Measurements from ENCODE around the gene EIF2AK3.

The EIF2AK3 gene

GRCh38 chr2:88669482-88670214 is 42.4 kb upstream of the EIF2AK3 start:
- H3K9me3 ChIP-seq (ENCODE audit: low read length): no peaks in the 10 kb centered on the region
- H3K27ac ChIP-seq (ENCODE audit: low read depth, low read length, poor library complexity, severe bottlenecking): no peak overlapping the region

GRCh38 chr2:88668862-88669261 is 41.6 kb upstream of the EIF2AK3 start:
- H3K9me2 ChIP-seq (ENCODE audit: low read depth, low read length): no peaks in the 10 kb centered on the region

More at GRCh38 chr2:88669482-88670214, 42.4 kb upstream of the EIF2AK3 start:
- no peak overlapping the region for H2AFZ ChIP-seq (ENCODE audit: low read length)
- TF ChIP-seq CTCF (IDR thresholded peaks at IDR 0.05; ENCODE audit: low read length) (peak; percentile 86), EZH2 (IDR thresholded peaks at IDR 0.05; ENCODE audit: borderline replicate concordance, low read length) (no peak)
- no peaks in the 10 kb centered on the region for H3F3A ChIP-seq (ENCODE audit: insufficient read depth, low read length)
- H3K4me1 ChIP-seq (ENCODE audit: insufficient read depth, low read length, severe bottlenecking): no peaks in the 10 kb centered on the region
- no peak overlapping the region for H3K9ac ChIP-seq (ENCODE audit: low read length)
- H3K36me3 ChIP-seq (ENCODE audit: insufficient read depth, low read length): no peaks in the 10 kb centered on the region
- no peaks in the 10 kb centered on the region for H3K27me3 ChIP-seq (ENCODE audit: insufficient read depth, low read length)
- no peak overlapping the region for H3K4me2 ChIP-seq (ENCODE audit: low read length)
- no peaks in the 10 kb centered on the region for H3K79me2 ChIP-seq (ENCODE audit: insufficient read depth, low read length)
- H3K4me3 ChIP-seq (ENCODE audit: low read depth, low read length, poor library complexity, severe bottlenecking): no peak overlapping the region
- no peaks in the 10 kb centered on the region for H4K20me1 ChIP-seq (ENCODE audit: insufficient read depth, low read length)
- no peaks in the 10 kb centered on the region for H3K9me2 ChIP-seq (ENCODE audit: low read depth, low read length)

GRCh38 chr2:88667219-88667618 is 40.0 kb upstream of the EIF2AK3 start:
- H4K20me1 ChIP-seq (ENCODE audit: insufficient read depth, low read length): no peaks in the 10 kb centered on the region
- no peak overlapping the region for H3K4me2 ChIP-seq (ENCODE audit: low read length)
- peak; percentile 43 for TF ChIP-seq CTCF (IDR thresholded peaks at IDR 0.05; ENCODE audit: low read length)
- TF ChIP-seq EZH2 (IDR thresholded peaks at IDR 0.05; ENCODE audit: borderline replicate concordance, low read length): no peak
- no peak overlapping the region for H3K27ac ChIP-seq (ENCODE audit: low read depth, low read length, poor library complexity, severe bottlenecking)
- no peak overlapping the region for H3K9ac ChIP-seq (ENCODE audit: low read length)
- no peaks in the 10 kb centered on the region for H3K36me3 ChIP-seq (ENCODE audit: insufficient read depth, low read length)
- H3K27me3 ChIP-seq (ENCODE audit: insufficient read depth, low read length): no peaks in the 10 kb centered on the region; the same call in 1 of the 2 replicates
- H3K9me3 ChIP-seq (ENCODE audit: low read length): no peaks in the 10 kb centered on the region
- H2AFZ ChIP-seq (ENCODE audit: low read length): no peak overlapping the region
- H3F3A ChIP-seq (ENCODE audit: insufficient read depth, low read length): no peaks in the 10 kb centered on the region
- H3K9me2 ChIP-seq (ENCODE audit: low read depth, low read length): no peaks in the 10 kb centered on the region
- no peak overlapping the region for H3K4me3 ChIP-seq (ENCODE audit: low read depth, low read length, poor library complexity, severe bottlenecking)
- H3K79me2 ChIP-seq (ENCODE audit: insufficient read depth, low read length): no peaks in the 10 kb centered on the region
- no peaks in the 10 kb centered on the region for H3K4me1 ChIP-seq (ENCODE audit: insufficient read depth, low read length, severe bottlenecking)

More at GRCh38 chr2:88668862-88669261, 41.6 kb upstream of the EIF2AK3 start:
- no peak overlapping the region for H3K9ac ChIP-seq (ENCODE audit: low read length)
- no peaks in the 10 kb centered on the region for H3K36me3 ChIP-seq (ENCODE audit: insufficient read depth, low read length)
- H3K27ac ChIP-seq (ENCODE audit: low read depth, low read length, poor library complexity, severe bottlenecking): no peak overlapping the region
- no peak overlapping the region for H3K4me3 ChIP-seq (ENCODE audit: low read depth, low read length, poor library complexity, severe bottlenecking)
- no peak overlapping the region for H2AFZ ChIP-seq (ENCODE audit: low read length)
- TF ChIP-seq EZH2 (IDR thresholded peaks at IDR 0.05; ENCODE audit: borderline replicate concordance, low read length) (no peak), CTCF (IDR thresholded peaks at IDR 0.05; ENCODE audit: low read length) (no peak)
- H3F3A ChIP-seq (ENCODE audit: insufficient read depth, low read length): no peaks in the 10 kb centered on the region
- no peak overlapping the region for H3K4me2 ChIP-seq (ENCODE audit: low read length)
- H3K27me3 ChIP-seq (ENCODE audit: insufficient read depth, low read length): no peaks in the 10 kb centered on the region; the same call in 1 of the 2 replicates
- no peaks in the 10 kb centered on the region for H3K9me3 ChIP-seq (ENCODE audit: low read length)
- H3K79me2 ChIP-seq (ENCODE audit: insufficient read depth, low read length): no peaks in the 10 kb centered on the region
- H3K4me1 ChIP-seq (ENCODE audit: insufficient read depth, low read length, severe bottlenecking): no peaks in the 10 kb centered on the region
- H4K20me1 ChIP-seq (ENCODE audit: insufficient read depth, low read length): no peaks in the 10 kb centered on the region

Measured in OCI-LY1 (cell line).